GM18868 (cell line): ENCODE data around the gene FAM72A.
A peak's percentile ranks its signal among the peaks of the same experiment; 100 is the strongest.
"Not testable (repeated sequence)": the region's sequence is repeated elsewhere in the genome, so short reads cannot be mapped to it uniquely, and the experiment has no call there.

ENCODE experiments used
- ATAC-seq: cut with Tn5 transposase; IDR thresholded peaks from one replicate; pipeline ENCODE4 v1.9.1; 2021; ENCODE audit warnings: mild to moderate bottlenecking, moderate library complexity; ENCODE audit not compliant: unreplicated experiment

FAM72A gene

DNA sequence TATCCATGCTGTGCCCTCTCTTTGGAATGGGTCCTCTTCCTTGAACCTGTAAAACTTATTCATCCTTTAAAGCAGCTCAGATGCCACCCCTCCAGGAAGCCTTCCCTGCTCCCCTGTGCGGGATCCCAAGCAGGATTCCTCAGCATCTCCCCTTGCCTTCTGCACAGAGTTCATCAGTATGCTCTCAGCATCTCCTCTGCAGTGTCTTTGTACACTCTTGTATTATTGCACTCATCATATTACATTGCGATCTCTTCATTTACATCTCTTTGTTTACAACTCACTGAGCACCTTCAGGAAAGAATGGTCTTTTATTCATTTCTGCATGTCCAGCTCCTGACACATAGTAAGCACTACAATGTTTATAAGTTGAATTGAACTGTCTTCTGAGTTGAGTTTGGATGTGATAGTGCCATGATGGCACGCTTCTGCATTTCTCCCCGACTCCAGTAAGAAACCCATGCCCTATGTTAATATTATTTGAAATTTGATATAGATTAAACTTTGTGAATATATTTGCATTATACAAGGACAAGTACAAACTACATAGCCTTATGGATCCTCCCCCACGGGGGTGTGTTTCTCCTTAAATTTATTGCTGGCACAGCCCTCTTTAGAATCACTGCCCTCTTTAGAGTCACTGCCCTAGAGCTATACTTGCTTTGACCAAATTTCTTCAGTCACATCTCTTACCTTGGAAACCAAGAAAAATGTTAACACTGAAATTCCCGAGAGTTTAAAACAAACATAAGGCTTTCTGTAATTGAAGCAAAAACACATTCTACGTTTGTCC lies 13.2 kb upstream of the FAM72A start:
- not testable (repeated sequence) for ATAC-seq

DNA sequence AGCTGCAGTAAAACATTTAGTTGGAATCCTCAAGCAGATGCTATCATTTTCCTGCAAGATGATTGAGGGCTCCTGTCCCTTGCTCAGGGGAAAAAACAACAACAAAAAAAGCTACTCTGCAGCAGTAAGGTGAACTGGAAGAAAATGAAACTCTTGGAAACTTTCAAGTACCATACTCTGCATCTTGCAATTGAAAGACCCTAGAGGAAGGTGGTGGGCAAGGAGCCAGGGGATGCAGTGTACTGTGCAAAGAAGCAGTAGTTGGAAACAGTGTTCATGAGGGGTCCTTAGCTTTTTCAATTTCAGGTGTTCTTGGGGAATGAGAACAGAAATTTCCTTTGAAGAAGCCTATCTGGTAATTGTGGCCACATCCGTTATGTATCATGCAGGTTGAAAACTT lies 8.2 kb upstream of the FAM72A start:
- not testable (repeated sequence) for ATAC-seq

DNA sequence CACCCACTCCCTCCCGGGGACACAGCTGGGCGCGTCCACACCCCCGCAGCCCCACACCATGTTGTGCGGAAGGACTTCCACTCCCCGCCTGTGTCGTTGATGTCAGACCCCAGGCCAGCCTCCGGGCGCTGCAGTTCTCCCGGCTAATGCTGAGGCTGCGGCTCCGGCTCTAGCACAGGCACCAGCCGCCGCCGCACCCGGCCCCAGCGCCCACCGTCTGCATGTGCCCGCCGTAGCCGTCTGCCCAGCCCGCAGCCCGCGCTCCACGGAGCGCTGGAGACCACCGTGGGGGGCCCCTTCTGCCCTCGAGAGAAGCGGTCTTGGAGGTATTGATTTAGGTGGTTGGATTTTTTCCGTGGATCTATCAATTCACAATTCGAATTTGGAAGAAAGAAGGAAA lies 2.9 kb upstream of the FAM72A start:
- not testable (repeated sequence) for ATAC-seq

DNA sequence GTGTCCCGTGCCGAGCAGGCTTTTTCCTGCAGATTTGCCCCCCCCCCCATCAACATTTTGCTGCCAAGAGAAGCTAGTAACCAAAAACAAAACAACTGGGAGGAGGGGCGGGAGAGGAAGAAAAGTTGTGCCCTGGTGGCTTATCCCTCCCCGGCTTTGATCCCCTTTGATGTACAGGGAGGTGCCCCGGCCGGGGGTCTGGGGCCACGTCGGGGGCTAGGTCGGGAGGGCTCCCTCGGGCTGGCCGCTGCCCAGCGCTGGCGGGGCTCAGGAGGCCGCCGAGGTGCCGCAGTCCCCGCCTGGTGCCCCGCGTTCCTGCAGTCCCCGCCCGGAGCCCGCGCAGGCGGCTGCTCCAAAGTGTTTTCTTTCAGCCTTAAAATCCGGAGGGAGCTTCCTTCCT lies 2.2 kb upstream of the FAM72A start:
- ATAC-seq = not testable (repeated sequence)

DNA sequence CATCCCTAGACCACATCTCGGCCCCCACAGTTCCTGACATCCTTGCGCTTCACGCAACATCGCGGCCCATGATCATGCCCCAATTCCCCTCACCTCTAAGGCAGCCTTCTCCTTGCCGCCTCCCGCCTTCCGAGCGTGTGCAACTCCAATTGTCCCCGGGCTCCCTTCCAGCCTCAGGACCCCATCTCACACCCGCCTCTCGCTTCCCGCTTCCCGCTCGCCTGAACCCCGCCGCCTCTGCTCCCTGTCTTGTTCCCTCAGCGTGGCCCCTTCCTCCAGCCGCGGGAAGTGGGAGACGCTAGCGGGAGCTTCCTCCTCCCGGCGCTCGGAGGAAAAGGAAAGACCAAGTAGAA lies 1.5 kb upstream of the FAM72A start:
- not testable (repeated sequence) for ATAC-seq

DNA sequence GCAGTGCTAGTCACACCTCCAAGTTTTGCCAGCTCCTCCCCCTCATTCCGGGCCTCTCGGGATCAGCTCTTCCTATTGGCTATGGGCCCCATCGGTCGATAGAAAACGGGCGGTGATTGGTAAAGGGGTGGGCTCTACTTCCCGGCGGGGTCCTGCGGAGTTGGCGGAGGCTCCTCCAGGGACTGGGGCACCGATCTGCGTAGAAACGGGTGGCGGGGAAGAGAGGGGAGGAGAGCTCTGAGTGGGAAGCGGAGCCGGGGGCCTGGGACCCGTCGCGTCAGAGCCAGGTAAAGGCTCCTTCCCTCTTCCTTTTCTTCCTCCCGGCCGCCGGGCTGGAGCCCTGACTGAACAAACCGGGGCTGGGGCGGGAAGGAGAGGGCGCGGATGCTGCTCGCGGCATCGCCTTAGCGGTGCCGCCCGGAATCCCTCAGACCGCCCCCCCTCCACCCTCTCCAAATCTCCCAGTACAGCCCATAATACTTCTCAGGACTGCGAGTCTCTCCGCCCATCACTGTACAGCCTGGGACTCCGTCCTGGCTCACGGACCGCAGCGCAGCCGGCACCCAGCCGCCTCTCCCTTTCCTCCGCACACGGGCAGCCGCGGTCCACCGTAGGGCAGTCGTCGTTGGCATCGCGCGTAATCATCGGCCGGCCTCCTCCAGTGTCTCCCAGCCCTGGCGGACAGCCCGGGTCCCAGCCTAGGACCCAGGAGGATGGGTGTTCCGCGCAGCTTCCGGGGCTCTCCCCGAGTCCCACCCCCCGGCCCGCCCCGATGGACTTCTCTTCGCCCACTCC lies 922 bp upstream of the FAM72A start, which contains the start of gene SRGAP2:
Gene SRGAP2 (plus strand): TSS at position 178 of the 795 bp plus-strand sequence. CDS start 2,430 bp downstream, outside the sequence.
- peak; percentile 1 for ATAC-seq

DNA sequence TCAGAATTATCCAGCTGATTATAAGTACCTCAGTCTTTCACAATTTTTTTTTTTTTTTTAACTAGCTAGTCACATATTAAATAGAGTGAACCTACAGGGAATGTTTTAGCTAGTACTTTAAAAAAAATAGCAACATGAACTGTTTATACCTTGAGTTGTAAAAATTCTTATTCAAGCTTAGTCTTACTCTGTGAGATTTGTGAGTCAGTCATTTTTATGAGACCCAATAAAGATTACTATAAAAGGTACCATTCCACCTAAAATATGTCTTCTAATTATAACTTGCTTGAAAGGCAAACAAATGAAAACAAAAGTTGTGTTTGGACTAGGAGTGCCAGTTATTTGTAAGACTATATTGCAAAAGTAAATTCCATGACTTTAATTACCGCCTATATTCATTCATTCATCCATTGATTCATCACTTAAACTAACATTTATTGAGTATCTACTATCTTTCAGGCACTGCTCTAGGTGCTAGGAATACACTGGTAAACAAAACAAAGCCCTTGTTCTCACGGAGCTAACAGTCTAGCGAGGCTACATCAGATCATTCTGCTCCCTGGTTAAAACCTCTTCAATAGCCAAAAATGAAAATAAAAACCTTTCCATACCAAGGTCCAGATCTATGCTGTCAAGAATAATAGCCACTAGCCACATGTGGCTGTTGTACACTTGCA lies 5.8 kb downstream of the FAM72A start:
- ATAC-seq = not testable (repeated sequence)

DNA sequence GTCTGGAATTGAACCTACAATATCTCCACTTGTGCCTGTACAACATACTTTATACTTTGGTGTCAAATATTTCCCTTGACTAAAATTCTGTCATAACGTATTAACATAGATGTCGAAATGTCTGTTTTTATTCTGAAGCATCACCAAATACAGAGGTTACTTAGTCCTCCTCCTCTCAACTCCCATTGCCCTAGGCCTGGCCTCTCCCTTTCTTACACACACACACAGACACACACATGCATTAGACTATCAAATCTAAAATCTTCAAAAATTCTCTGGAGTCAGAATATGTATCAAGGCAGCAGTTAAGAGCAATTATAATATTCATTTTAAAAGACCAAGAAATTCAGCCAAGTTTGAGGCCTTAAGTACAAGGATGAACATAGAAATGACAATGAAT lies 7.5 kb downstream of the FAM72A start:
- ATAC-seq = not testable (repeated sequence)

DNA sequence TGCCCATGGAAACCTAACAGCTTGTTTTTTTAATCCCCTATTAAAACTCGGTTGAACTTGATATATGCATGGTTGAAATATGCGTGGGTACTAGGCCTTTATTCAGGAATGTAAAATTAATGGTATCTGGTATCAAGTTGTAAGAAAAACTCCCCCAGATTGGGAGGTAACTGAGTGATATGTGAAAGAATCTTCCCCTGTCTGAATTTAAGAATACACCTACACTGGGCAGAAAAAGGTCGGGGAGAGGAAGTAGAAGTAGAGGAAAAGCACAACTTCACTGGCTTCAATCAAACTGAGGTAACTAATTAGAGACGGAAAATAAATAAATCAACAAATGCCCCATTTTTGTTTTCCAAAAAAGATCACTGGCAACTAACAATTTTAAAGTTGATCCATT lies 15.8 kb downstream of the FAM72A start:
- ATAC-seq = not testable (repeated sequence)

DNA sequence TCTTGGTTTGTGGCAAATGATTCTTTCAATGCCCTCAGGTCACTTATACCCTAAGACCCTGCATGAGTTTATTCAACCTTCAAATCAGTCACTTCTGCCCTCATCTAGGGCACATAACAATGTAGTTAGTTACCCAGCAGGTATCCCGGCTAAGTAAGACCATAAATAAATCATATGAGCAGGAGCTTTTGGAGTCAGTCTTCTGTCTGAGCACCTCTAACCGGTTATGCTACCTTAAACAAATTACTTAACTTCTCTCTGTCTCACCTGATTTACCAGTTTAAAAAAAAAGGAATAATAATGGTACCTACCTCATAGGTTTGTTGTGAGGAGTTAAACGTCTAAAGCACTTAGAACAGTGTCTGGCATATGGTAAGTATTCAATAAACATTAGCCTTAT lies 16.9 kb downstream of the FAM72A start:
- ATAC-seq = not testable (repeated sequence)

DNA sequence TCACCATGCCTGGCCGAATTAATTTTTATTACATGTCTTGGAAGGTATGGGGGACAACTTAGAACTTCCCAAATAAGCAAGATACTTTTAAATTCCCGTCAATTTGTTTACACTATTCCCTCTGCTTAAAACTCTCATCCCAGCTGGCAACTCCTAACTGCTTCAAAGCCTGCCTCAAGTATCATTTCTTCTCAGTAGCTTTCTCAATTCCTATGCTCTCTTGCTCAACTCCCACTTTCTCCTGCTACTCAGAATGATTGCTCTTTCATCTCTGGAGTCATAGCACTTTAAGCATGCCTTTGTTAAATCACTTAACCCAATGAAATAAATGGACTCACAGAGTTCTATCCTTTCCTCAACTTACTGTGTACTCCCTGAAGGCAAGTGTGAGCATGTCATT lies 18.9 kb downstream of the FAM72A start:
- not testable (repeated sequence) for ATAC-seq

DNA sequence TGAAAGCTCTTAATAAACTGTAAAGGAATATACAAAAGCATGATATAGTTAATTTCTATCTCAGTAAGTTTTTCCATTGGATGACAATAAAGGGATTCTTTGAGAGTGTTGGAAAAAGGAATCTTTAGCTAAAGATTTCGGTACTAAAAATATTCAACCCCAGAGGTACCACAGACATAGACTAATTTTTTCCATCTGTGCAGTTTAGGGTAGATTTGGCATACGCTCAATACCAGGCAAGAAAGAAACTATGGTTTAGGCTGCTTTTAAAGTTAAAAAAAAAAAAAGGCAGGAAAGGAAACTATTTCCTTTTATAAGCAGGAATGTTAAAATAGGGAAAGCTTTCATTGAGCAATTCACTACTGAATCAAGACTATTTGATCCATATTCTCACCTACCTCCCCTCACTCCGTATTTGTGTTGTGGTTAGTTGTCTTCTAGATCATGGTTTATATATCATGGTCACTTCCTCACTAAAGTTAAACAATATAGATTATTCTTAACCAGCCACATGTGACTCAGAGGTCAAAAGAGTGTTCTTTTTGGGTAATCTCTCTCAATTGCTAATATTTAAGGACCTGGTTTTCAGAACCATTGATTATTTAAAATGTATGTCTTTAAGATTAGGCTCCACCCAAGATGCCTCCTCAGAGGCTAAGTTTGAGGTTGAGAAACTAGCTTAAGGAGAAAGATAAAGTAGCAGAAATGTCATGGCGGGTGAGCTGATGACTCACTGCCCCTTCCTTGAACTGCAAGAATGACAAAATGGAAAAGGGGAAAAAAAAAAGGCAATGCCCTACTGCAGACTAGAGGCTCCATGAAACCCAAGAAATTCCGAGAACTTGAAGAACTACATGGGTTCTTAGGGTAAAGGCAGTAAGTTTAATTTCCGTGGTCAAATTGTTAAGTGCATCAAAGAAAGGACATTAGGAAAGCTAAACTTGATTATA lies 20.0 kb downstream of the FAM72A start:
- ATAC-seq = not testable (repeated sequence)

DNA sequence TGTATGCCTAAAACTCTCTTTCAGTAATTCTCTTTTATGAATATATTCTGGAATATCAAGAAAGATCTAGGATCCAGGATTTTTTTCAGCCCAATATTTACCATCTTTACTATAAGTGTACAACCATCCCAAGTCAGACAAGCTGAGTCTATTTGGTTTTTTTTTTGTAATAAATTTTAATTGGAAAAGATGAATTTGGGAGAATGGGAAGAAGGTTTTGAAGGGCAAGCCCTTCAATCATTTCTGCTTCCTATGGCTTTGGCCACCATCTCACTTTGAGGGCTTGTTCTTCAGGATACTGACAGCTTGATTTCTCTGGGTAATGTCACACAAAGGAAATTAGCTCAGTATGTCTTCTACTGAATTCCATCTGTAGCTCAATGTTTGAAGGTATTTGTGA lies 23.0 kb downstream of the FAM72A start:
- ATAC-seq = not testable (repeated sequence)

DNA sequence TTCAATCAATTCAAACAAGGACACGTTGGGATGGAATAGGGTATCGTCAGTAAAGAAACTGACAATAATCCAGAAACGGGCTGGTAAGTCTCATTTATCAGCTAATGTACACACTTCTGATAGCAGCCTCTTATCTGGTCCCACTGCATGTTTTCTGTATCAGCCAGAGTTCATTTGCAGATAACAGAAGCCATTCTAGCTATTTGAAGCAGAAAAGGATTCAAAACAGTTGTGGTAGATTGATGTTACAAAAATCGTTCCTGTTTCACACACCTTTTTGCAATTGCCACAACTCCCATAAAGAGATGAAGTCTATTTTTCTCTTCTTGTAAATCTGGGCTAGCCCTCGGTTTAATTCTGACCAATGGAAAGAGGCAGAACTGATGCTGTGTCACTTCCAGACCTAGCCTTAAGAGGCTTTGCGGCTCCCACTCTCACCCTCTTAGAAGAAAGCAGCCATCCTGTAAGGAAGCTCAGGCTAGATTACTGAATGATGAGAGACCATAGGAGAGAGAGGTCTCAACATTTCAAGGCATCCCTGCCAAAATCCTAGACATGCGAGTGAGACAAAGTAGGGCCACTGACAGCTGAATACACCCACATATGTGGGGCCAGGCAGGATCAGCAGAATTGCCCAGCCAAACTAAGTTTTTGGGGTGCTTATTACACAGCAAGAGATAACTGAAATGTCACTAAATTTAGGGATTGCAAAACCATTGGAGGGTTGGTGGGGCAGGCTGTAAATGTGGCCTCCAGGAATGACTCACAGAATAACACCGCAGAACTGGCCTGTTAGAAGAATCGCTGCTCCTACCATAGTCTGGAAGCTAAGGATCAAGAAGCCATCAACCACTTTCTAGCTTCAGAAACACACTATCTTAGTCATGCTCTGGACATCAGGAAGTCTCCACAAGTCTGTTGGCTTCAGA lies 24.3 kb downstream of the FAM72A start:
- ATAC-seq = not testable (repeated sequence)

DNA sequence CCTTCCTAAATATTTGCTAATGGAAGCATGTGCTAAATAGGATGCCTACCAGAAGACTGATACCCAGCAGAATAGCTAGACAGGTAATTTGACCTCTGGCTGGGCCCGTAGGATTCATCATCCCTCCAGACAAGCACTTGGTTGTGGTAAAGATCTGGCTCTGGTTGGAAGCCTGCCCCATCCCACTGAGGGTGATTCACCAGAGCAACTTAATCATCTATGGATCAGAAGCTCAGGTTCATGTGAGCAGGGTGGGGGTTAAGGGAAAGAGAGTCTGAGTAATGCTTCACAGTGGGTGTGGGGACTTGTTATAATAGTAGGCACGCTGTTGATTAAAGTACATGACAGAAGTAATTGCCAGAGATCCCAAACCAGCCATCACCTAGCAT lies 26.5 kb downstream of the FAM72A start:
- not testable (repeated sequence) for ATAC-seq

DNA sequence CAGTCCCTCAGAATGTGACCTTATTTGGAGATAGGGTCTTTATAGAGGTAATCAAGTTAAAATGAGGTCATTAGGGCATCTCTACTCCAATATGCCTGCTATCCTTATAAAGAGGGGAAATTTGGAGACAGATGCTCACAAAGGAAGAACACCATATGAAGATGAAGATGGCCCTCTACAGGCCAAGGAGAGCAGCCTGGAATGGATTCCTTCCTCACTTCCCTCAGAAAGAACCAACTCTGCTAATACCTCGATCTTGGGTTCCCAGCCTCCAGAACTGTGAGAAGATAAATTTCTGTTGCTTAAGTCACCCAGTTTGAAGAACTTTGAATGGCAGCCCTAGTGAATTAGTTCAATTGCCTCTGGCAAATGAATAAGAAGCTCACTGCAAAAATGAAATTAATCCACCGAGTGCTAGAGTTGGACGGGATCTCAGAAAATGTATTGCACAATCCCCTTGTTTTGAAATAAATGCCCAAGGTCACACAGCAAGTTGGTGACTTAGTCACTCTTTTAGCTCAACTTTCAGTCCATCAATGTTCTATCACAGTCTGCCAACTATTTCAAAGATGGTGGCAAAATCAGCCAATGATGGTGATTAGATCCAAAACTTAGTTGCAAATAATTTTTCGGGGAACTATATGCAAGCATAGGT lies 27.1 kb downstream of the FAM72A start:
- ATAC-seq = not testable (repeated sequence)

DNA sequence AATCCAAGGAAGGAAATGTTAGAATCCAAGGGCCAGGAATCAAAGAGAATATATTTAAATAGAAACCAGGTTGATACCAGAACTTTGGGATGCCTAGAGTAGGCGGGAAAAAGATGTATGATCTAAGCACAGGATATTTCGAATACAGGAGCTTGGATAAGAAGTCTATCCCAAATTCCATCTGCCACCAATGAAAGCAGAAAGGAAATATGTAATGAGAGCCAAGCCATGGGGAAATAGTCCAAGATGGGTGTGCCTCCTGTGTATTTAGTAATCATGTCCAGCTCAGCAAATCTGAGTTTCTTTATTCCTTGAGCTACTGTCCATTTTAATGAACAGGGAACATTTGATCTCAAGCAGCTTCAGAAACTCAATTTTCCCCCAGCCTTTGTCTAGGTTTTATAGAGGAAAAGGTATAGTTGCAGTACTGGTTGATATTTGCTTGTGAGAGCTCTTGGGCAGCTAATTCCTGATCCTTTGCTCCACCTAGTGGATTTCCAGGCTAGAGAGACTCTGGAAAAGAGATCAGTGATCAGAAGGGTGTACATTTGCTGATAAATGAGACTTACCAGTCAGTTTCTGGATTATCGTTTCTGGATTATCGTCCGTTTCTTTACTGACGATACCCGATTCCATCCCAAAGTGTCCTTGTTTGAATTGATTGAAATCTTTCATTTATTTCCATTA lies 28.3 kb downstream of the FAM72A start:
- not testable (repeated sequence) for ATAC-seq

DNA sequence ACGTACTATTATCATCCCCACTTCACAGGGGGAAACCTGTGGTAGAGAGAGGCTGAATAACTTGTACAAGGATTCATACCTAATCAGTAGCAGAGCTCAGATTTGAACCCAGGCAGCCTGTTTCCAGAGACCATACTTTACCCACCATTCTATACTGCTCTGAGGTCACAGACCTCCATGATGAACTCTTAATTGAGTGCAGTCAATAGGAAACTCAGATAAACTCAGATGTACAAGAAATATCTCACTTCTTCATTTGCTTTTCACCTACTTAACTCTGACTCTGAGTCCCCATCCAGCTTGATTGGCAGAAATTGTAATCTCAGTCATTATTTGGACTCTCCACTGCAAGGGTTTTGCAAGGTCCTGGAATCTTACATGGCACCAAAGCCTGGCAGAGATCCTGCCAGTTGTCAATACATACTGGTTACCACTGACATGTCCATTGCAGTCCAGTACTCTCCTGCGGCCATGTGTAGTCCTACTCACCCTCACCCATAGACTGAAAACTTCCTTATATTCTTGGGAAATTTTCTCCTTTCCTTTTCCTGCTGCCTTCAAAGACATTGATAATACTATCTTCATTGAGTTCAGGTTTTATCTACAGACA lies 29.4 kb downstream of the FAM72A start:
- not testable (repeated sequence) for ATAC-seq
